ENCODE results near the gene HSD3B1. TPM values are rescaled to one million over a fixed set of nuclear protein-coding genes. Genes with fewer than 3 reads are reported as not detected.

Gene HSD3B1
- total and polyA plus RNA-seq, 9 of the 15 experiments (the other 6 are each of a cell fraction or from before 2014, with no cell fraction given) = not detected

GRCh38 chr1:119535381-119535780 is 28.4 kb downstream of the HSD3B1 start:
- no peak overlapping the region for H3K4me2 ChIP-seq (ENCODE audit: insufficient read depth, low read length)
- CTCF ChIA-PET (ENCODE audit: low intra/inter-chr PET ratio) = no interaction called here
- in situ Hi-C loops (cut with MboI) = no loop called here
- no peak overlapping the region for H2AFZ ChIP-seq (ENCODE audit: low read depth, low read length)
- 0% methylated on average over 1 of the region's 1 CpG for WGBS (ENCODE audit: insufficient coverage, low coverage, missing lambda C conversion rate)
- no peak overlapping the region for H3K4me3 ChIP-seq
- DNase-seq (ENCODE audit: extremely low read depth in 1 of 4, low spot score in 3 of 4) (no peak), ATAC-seq (no peak), FAIRE-seq (no peak)
- H4K20me1 ChIP-seq (replicated peaks; ENCODE audit: control insufficient read depth, insufficient read depth, low read length) = no peaks in the 10 kb centered on the region
- H3K4me1 ChIP-seq (replicated peaks in 1 of 2; ENCODE audit: control insufficient read depth in 2 of 2, insufficient read depth in 2 of 2, low read length in 2 of 2) = no peaks in the 10 kb centered on the region
- H3K79me2 ChIP-seq (ENCODE audit: control insufficient read depth, insufficient read depth, low read length) = no peaks in the 10 kb centered on the region
- H3K9me1 ChIP-seq (ENCODE audit: control insufficient read depth, insufficient read depth, low read length) = no peaks in the 10 kb centered on the region
- H3K27me3 ChIP-seq (ENCODE audit: control insufficient read depth in 2 of 2, insufficient read depth in 2 of 2, low read length in 2 of 2) = peaks cover 0 to 12% of the 10 kb centered on the region in 2 experiments; a peak in 1 of 5 replicates
- no peaks in the 10 kb centered on the region for H3K36me3 ChIP-seq (ENCODE audit: control insufficient read depth, insufficient read depth, low read length)
- H3K9me3 ChIP-seq (replicated peaks; ENCODE audit: control insufficient read depth, insufficient read depth, low read depth, low read length) = no peaks in the 10 kb centered on the region
- H3K9ac ChIP-seq (ENCODE audit: insufficient read depth in 1 of 2, low read depth in 2 of 2, low read length in 2 of 2) = no peak overlapping the region
- no peak overlapping the region for H3K27ac ChIP-seq (ENCODE audit: extremely low read depth, low read depth, low read length)
- intact Hi-C loops (cut with micrococcal nuclease) = no loop called here
- no TSS peak for BruUV-seq (replicated peaks)
- POLR2A ChIA-PET = no interaction called here
- TF ChIP-seq HCFC1 (IDR thresholded peaks at IDR 0.05; ENCODE audit: low read depth, low read length) (no peak), ZNF318 (IDR thresholded peaks at IDR 0.05; ENCODE audit: borderline replicate concordance in 1 of 2, low read depth in 1 of 2) (no peak), E2F8 (IDR thresholded peaks at IDR 0.05; ENCODE audit: low read depth, partially characterized antibody) (no peak), ZNF696 (CRISPR knock-in tag; conservative IDR thresholded peaks at IDR 0.05) (no peak), TCF7L2 (IDR thresholded peaks at IDR 0.05; ENCODE audit: low read depth, low read length) (no peak), ELF1 (tag; IDR thresholded peaks at IDR 0.05) (no peak), CTBP1 (IDR thresholded peaks at IDR 0.05; ENCODE audit: borderline replicate concordance) (no peak), ZNF512 (tag; IDR thresholded peaks at IDR 0.05) (no peak)
- TF ChIP-seq, protein P1, sequence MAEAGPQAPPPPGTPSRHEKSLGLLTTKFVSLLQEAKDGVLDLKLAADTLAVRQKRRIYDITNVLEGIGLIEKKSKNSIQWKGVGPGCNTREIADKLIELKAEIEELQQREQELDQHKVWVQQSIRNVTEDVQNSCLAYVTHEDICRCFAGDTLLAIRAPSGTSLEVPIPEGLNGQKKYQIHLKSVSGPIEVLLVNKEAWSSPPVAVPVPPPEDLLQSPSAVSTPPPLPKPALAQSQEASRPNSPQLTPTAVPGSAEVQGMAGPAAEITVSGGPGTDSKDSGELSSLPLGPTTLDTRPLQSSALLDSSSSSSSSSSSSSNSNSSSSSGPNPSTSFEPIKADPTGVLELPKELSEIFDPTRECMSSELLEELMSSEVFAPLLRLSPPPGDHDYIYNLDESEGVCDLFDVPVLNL (CRISPR knock-in tag; IDR thresholded peaks at IDR 0.05; ENCODE audit: low read depth) = no peak
